Tibial nerve (tissue), 3 donors: Measurements from ENCODE around the gene SUCO.

Experiments used
- POLR2A ChIP-seq, 2 donors: fragments of 450-650 bp; IDR thresholded peaks; one replicate each; pipeline ENCODE4 v1.6.1; 2017; ENCODE audit warnings: antibody characterized with exemption in 2 of 2, mild to moderate bottlenecking in 2 of 2, moderate library complexity in 2 of 2
- TF ChIP-seq, protein P1 (sequence below), 5 experiments: fragments of 200-600 bp in 3 of 5; fragments of 450-650 bp in 2 of 5; sonication (generic) in 3 of 5; IDR thresholded peaks; one replicate each; pipeline ENCODE4 v1.5.1; 2016 to 2019; ENCODE audit warnings: antibody characterized with exemption in 5 of 5, mild to moderate bottlenecking in 3 of 5, moderate library complexity in 2 of 5

DNA sequence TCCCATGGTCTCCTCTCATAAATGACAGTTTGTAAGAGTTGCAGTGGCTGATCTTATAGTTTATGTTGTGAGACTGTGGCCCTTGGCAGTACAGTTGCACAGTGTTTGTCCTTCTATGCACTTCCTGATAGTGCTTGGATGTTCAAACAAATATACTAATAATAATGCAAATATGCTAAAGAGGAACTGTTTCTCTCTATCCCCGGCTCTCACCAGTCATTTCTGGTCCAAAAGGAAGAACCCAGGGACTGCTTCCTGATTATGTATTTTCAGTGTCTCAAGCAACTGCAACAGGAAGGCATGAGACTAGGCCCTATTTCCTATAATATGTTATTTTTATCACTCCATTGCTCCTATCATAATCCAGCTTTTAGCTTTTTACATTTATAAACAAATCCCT, 17.0 kb upstream of the SUCO start:
- TF ChIP-seq, protein P1, sequence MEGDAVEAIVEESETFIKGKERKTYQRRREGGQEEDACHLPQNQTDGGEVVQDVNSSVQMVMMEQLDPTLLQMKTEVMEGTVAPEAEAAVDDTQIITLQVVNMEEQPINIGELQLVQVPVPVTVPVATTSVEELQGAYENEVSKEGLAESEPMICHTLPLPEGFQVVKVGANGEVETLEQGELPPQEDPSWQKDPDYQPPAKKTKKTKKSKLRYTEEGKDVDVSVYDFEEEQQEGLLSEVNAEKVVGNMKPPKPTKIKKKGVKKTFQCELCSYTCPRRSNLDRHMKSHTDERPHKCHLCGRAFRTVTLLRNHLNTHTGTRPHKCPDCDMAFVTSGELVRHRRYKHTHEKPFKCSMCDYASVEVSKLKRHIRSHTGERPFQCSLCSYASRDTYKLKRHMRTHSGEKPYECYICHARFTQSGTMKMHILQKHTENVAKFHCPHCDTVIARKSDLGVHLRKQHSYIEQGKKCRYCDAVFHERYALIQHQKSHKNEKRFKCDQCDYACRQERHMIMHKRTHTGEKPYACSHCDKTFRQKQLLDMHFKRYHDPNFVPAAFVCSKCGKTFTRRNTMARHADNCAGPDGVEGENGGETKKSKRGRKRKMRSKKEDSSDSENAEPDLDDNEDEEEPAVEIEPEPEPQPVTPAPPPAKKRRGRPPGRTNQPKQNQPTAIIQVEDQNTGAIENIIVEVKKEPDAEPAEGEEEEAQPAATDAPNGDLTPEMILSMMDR (IDR thresholded peaks at IDR 0.05), result no peak
- TF ChIP-seq POLR2A (IDR thresholded peaks at IDR 0.05), result no peak
